Skeletal muscle cell (primary cell): Measurements from ENCODE around the gene OPHN1.
"Not testable (repeated sequence)": the region's sequence is repeated elsewhere in the genome, so short reads cannot be mapped to it uniquely, and the experiment has no call there.

ENCODE experiments used
- DNase-seq: peaks from one replicate; pipeline ENCODE4 v3.0.0-alpha.2; 2010; ENCODE audit warnings: low read depth
- H3K4me3 ChIP-seq: 2 replicates; pipeline ENCODE4 v1.5.1; 2011; ENCODE audit warnings: low read depth, mild to moderate bottlenecking, control low read depth, low read length, moderate library complexity

Gene OPHN1

DNA sequence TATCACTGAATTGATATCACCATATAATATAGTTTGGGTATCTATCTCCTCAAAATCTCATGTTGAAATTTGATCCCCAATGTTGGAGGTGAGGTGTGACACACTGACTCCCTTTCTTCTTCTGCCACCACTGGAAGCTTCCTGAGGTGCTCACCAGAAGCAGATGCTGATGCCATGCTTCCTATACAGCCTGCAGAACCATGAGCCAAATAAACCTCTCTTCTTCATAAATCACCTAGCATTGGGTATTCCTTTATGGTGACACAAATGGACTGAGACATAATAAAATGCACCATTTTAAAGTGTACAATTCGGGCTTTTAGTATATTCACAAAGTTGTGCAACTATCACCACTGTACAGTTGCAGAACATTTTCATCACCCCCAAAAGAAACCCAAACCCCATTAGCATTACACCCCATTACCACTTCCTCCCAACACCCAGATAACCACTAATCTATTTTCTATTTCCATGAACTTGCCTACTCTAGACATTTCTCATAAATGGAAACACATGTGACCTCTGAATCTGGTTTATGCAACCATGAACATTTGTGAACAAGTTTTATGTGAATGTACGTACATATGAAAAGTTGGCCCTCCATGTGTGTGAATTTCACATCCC lies 148.9 kb downstream of the OPHN1 start:
- H3K4me3 ChIP-seq = no peak overlapping the region
- DNase-seq = no peak

DNA sequence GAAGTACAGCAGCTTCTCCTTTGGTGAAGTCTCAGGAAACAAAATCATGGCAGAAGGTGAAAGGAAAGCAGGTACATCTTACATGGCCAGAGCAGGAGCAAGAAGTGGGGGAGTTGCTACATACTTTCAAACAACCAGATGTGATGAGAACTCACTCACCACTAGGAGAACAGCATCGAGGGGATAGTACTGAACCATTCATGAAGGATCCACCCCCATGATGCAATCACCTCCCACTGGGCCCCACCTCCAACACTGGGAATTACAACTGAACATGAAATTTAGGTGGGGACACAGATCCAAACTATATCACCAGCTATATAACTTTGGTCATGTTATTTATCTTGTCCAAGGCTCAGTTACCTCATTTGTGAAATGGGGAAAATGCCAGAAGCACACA lies 159.4 kb downstream of the OPHN1 start:
- no peak overlapping the region for H3K4me3 ChIP-seq
- DNase-seq = no peak

DNA sequence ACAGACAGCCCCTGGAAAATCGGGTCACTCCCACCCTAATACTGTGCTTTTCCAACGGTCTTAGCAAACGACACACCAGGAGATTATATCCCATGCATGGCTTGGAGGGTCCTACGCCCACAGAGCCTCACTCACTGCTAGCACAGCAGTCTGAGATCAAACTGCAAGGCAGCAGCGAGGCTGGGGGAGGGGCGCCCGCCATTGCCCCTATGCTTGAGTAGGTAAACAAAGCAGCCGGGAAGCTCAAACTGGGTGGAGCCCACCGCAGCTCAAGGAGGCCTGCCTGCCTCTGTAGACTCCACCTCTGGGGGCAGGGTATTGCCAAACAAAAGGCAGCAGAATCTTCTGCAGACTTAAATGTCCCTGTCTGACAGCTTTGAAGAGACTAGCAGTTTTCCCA lies 168.5 kb downstream of the OPHN1 start:
- not testable (repeated sequence) for DNase-seq, H3K4me3 ChIP-seq

DNA sequence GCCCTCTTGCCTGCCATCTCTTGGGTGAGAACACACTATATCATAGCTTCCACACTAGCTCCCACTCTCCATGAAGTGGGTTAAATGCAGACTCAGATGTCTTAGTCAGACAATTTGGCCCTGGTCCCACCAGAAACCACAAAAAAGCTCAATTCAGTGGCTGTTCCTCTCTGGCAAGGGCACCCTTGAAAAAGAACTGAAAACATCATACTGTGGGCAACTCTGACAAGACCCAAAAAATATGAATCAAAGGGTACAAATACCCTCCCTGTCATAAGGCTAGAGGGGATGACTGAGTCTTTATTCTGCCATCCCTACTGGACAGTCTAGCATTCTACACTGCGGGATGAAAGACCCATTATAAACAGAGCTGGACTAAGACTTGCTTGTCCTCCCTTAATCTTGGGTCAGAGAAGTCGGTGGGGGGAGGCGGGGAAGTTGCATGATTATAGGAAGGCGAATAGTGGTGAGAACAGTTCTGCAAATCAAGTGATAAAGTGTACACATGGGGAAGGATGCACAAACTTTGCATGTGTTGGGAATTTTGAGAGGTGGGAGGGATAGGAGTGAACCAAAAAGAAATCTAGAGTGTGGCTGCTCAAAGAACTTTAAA lies 172.1 kb downstream of the OPHN1 start:
- no peak for DNase-seq
- H3K4me3 ChIP-seq = no peak overlapping the region

DNA sequence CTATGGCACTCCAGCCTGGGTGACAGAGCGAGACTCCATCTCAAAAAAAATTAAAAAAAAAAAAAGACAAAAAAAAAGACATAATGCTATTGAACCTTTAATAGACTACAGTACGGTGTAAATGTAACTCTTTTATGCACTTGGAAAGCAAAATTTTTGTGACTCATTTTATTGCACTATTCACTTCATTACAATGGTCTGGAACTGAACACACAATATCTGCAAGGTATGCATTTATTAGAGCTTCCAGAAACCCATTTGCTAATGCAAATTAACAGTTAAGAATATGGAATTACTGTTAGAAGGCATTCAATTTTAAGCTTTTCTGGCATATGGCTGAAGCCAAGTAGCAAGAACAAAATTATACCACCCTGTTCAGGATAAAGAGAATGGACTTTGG lies 176.3 kb downstream of the OPHN1 start:
- H3K4me3 ChIP-seq = no peak overlapping the region
- no peak for DNase-seq

DNA sequence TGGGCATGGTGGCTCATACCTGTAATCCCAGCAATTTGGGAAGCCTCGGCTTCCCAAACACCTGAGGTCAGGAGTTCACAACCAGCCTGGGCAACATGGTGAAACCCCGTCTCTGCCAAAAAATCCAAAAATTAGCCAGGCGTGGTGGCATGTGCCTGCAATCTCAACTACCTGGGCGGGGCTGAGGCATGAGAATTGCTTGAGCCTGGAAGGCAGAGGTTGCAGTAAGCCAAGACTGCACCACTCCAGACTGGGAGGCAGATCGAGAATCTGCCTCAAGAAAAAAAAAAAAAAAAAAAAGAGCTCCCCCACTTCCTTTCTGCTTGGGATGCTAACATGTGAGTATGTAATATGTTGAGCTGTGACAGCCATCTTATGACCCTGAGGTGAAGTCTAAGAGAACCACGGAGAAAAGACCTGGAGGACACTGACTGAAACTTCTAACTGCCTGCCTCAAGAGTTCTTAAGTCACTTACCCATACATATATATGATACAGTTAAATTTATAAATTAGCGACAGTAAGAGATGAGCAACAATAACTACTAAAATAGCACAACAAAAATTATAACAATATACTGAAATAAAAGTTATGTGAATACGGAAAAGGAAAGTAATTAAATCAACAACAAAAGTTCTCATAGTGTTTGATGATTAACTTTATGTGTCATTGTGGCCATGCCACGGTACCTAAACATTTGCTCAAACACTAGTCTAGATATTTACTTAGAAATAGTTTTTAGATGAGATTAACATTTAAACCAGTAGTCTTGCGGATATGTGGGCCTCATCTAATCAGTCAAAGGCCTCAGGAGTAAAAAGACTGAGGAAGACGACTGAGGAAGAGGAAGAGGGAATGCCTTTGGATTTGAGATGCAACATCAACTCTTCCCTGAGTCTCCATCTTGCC lies 178.3 kb downstream of the OPHN1 start:
- H3K4me3 ChIP-seq = no peak overlapping the region
- DNase-seq = no peak

DNA sequence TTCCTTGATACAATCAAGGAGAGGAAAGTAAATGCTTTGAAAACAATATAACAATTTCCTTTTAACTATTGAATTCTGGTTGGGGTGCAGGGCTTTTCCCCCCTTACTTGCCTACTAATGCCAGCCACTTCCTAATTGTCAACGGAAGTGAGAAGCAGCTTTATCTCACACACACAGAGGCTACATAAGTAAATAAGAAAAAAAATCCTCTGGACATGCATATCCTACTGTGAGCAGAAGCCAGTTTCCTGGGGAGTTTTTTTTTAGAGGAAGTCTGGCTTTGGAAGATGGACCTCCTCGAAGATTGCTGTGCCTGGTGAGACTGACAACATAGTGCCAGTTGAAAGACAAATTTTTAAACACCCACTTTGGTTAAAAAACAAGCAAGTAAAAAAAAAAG lies 180.6 kb downstream of the OPHN1 start:
- DNase-seq = no peak

DNA sequence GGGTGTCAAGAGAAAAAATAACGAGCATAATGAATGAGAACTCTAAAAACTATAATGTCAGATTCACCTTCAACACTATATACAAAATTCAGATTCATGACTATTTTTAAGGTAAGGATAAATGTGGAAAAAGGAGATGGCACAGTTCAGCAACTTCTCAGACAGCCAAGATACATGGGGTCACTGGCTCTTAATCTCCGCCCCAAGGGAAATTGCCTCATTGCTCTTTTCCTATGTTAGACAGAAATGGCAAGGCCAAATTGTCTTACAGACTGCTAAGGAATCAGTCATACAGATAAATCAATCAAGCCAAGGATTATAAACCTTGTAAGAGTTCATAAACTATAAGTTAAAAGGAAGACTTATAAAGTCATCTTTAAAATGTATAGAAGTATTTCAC lies 183.4 kb downstream of the OPHN1 start:
- no peak for DNase-seq
- H3K4me3 ChIP-seq = no peak overlapping the region

More for the DNA sequence above, 180.6 kb downstream of the OPHN1 start:
- H3K4me3 ChIP-seq = no peak overlapping the region

DNA sequence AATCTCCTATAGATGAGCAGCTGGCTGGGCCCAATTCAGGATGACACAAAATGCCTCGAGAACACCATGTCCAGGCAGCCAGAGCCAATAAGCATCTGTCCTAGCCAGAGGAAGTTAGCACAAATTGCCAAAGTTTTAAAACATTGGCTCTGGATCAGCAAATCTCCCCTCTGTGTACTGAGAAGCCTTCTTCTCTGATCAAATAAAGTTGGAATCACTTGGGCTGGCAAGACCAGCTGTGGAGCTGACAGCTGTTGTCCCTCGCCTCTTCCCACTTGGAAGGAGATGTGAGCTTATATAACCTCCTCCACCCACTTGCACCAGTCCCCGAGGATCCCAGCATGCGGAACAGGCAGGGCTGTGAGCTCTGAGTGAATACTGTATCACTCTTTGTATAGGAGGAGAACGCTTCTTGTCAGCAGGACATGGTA lies 183.9 kb downstream of the OPHN1 start:
- DNase-seq = peak; percentile 51

DNA sequence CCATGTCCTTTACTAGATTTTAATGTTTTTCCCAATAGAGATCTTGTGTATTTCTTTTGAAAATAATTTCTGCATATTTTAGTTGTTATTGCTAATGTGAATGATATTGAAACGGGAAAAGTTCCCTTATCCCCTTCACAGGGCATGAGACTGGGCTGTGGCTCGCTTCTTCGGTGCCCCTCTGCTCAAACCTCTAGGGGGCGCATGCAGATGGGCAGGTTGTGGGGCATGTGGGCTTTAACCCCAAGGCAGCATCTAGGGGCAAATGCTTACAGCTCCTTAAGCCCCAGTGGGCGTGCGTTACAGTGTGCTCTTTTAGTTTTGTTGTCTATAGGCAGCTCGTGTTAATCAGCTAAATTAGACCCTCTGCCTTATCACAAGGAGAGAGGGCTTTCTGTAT lies 194.7 kb downstream of the OPHN1 start:
- H3K4me3 ChIP-seq = no peak overlapping the region
- DNase-seq = no peak

More for the DNA sequence above, 183.9 kb downstream of the OPHN1 start:
- no peak overlapping the region for H3K4me3 ChIP-seq

DNA sequence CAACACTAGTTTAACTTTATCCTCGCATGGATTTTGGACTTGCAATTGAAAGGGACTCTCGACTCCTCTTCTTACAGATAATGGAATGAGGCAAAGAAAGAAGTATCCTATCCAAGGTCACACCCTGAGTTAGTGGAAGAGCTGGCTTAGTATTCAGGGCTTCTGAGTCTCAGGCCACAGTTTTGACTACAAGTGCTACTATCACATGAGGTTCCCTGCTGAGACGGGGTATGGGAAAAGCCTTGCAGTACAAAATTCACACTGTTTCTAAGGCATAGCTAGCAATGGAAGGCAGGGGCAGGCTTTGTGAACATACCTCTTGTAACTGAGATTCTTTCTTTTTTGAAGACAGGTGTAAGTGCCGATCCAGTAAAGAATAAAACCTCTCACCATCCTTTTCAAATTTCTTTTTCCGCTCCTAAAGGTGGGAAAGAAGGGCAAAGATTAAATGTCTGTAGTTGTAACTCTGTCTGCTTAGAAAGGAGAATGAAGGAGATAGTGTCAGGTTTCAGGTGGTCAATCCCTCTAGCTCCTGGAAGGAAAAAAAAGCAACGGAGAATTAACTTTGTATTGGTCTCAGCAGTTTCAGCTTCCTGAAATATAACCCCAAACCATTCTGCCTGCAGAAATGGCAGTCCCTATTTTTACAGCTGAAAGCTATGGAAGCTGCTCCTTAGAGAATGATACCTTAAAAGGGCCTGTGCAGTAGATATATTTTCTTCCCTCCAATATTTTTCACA lies 199.0 kb downstream of the OPHN1 start:
- no peak for DNase-seq
- no peak overlapping the region for H3K4me3 ChIP-seq

DNA sequence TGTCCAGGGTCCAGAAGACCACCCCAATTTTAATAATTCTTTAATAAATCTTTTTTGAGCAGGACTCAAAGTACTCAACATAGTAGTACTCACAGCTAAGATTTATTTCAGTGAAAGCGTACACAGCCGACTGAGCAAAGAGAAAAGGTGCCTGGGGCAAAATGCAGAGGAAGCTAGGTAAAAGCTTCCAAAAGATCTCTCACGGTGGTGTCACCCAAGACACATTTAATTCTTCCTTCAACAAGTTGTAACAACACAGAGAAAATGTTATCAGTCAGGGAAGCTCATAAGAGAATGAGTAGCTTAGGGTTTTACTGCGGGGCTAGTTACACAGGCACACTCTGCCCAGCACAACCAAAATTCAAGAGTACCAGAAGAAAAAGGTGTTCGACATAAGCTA lies 201.1 kb downstream of the OPHN1 start:
- no peak for DNase-seq
- no peak overlapping the region for H3K4me3 ChIP-seq

DNA sequence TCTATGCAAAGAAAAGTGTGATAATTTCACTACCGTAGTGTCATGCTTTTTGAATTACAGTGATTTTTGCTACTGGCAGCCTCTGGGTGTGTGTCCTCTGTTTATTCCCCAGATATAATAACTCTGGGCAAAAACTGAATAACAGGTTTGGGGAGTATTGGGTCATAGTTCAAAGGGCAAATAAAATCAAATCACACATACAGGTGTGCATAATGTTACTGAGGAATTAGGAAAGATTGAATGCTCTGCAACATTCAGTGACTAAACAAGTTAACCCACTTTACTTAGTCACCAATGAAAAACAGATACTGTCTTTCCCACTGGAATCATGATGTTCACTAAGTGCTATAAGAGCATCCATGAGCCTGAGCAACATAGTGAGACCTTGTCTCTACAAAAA lies 224.3 kb downstream of the OPHN1 start:
- H3K4me3 ChIP-seq = no peak overlapping the region
- no peak for DNase-seq

DNA sequence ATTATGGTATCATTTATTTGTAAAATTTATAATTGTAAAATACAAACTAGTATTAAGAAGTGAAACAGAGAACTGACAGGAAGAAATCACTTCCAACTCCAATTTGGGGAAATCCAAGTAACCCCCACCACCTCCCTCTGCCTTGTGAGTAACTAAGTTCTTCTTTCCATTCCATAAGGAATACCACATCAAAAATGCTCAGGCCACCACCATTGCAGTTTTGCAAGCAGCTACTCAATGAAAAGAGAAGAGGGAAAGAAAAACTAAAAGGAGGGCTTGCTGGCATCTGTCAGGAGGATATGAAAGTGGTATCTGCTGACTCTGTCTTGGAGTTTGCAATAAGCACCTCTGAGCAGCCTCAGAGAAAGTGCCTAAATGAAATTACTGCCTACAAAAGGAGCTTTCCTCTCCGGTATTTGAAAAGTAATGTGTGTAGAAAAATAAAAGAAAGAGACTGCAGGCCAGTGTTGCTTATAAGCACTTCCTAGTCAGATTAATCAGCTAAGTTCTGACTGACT lies 228.7 kb downstream of the OPHN1 start:
- no peak for DNase-seq
- no peak overlapping the region for H3K4me3 ChIP-seq

DNA sequence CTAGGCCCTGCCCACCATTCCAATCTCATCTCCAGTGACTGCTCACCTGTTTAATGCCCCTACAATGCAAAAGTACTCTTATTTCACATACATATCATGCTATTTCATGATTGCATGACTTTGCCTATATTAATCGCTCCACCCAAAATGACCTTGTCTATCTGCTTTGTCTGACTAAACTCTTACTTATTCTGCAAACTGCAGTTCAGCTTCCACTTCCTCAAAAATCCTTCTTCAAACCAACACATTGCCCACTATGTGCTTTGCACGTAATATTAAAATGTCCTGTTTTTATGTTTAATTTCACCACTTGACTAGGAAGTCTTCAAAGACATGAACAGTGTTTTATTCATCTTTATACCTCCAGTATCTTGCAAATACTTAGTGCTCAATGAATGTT lies 229.6 kb downstream of the OPHN1 start:
- H3K4me3 ChIP-seq = no peak overlapping the region
- DNase-seq = no peak

DNA sequence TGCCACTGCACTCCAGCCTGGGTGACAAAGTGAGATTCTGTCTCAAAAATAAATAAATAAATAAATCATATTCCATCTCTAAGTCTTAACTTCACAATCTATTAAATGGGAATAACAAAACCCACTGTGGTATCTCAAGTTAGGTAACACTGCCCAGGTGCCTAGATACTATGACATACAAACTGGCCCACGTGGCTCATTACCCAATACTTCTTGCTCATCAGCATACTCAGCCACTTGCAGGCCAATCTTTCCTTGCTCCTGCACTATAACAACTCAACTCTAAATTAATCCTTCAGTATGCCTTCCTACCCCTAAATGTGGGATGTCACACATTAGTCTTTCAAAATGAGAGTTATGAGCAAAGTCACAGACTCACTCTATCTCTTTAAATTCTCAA lies 230.1 kb downstream of the OPHN1 start:
- H3K4me3 ChIP-seq = no peak overlapping the region
- no peak for DNase-seq

DNA sequence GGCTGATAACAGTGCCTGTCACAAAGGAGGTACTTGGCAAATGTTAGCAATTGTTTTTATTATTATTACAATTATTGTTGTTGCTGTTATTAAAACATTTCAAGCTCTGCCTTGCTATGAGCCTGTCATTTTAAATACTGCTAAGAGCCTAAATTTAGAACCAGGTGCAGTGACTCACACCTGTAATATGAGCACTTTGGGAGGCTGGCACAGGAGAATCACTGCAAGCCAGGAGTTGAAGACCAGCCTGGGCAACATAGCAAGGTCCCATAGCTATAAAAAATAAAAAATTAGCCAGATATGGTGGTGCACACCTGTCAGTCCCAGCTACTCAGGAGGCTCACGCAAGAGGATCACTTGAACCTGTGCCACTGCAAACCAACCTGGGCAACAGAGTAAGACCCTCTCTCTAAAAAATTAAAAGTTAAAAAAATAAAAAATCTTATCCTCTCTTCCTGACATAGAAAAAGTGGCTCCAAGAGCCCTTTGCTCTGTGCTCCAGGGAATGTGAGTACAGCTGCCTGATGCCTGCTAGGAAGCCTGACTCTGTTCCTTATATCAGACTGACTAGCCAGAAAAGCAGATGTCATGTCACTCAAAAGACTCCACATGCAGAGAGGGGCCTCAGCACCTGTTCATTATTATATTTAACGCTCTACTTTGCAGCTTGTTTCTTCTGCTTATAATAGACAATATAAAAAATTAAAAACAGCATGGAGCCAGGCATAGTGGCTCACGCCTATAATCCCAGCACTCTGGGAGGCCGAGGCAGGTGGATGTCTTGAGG lies 234.0 kb downstream of the OPHN1 start:
- H3K4me3 ChIP-seq = no peak overlapping the region
- peak; percentile 25 for DNase-seq

DNA sequence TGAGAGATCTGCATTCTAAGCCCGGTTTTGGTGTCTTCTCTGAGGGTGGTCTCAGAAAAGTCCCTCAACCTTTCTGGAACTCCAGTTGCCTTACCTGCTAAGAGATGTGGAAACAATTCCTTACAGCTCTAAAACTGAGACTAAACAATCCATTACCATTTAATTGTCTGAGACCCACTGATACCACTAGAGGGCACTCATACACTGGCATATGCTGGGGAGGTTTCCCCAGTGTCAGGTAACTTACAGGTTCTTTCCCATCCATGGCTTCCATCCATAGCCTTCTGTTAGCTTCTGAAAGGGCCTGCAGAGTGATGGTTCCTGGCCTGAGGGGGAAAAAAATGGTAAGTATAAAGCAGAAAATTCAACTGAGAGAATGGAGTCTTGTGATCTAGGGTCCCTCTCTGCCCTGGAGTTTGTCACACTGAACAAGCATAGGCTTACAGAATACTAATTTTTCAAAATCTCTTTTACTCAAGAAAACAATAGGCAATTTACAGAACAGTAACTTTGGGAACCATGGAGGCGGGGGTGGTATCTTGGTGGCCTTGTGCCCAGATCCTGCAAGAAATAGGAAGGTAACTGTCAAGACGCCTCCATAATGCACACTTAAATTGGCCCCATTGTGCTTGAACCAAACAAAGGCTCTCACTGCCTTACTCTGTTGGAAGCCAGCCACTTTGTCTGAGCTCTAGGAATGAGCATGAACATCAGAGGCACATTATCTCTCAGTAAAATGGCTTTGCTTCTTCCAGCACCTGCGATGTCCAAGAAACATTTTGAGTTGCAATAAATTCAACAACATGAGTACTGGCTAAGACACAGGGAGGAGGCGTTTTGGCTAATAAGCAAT lies 236.1 kb downstream of the OPHN1 start:
- no peak for DNase-seq

More for the DNA sequence above, 236.1 kb downstream of the OPHN1 start:
- H3K4me3 ChIP-seq = no peak overlapping the region
